HepG2 (cell line): ENCODE results near the gene ANKFY1. TPM values are rescaled to one million over a fixed set of nuclear protein-coding genes. Genes with fewer than 3 reads are reported as not detected.

ENCODE experiments used
- ATAC-seq: fragments of 200-7000 bp; cut with Tn5 transposase; 3 replicates; pipeline ENCODE4 v1.9.1; 2020; ENCODE audit warnings: mild to moderate bottlenecking, moderate library complexity
- BruUV-seq: library from RNA; stranded (reverse); fragments of 400-500 nt; replicated peaks from 2 replicates; lab custom pipeline; 2021; lab: Mats Ljungman, UMichigan
- CTCF ChIA-PET: fragments of 300-600 bp; formaldehyde crosslinking; extraction: SDS; loops from one replicate; lab custom pipeline; 2021; ENCODE audit warnings: low total read pairs, inconsistent platforms, low intra/inter-chr PET ratio; lab: Yijun Ruan, JAX
- POLR2A ChIA-PET: fragments of 350-600 bp; sonication (Branson Sonifier 250); formaldehyde crosslinking; loops from one replicate; lab custom pipeline; 2020; ENCODE audit warnings: antibody characterized with exemption, inconsistent platforms; lab: Yijun Ruan, JAX
- DNase-seq: peaks from one replicate; pipeline ENCODE4 v3.0.0-alpha.2; 2015; ENCODE audit warnings: low spot score
- FAIRE-seq: peaks from 3 replicates; lab custom pipeline; 2011; peaks lifted over from hg19 to GRCh38; lab: Jason Lieb, UNC
- H2AFZ ChIP-seq: one replicate; pipeline ENCODE4 v1.6.1; 2011; ENCODE audit warnings: low read length, inconsistent platforms
- H3K27ac ChIP-seq: fragments of 300-600 bp; 3 replicates; pipeline ENCODE4 v1.8.0; 2011; ENCODE audit warnings: mixed run types, mild to moderate bottlenecking, mixed read lengths, low read length, inconsistent platforms; ENCODE audit not compliant: insufficient read depth; ENCODE audit errors: extremely low read length
- H3K27me3 ChIP-seq, 2 experiments: fragments of 200-600 bp in 1 of 2; 2 replicates in 1 of 2; 3 replicates in 1 of 2; pipeline versions ENCODE4 v1.6.0 to v1.8.0; 2011; ENCODE audit warnings: low read length in 2 of 2, mild to moderate bottlenecking in 2 of 2, moderate library complexity in 2 of 2, inconsistent platforms in 1 of 2; ENCODE audit not compliant: insufficient read depth in 2 of 2, control insufficient read depth in 1 of 2
- H3K36me3 ChIP-seq, 2 experiments: fragments of 200-600 bp in 1 of 2; replicated peaks in 1 of 2; 2 replicates in 1 of 2; 3 replicates in 1 of 2; pipeline versions ENCODE4 v1.5.1 to v1.8.0; 2011; ENCODE audit warnings: low read length in 2 of 2, inconsistent platforms in 1 of 2; ENCODE audit not compliant: insufficient read depth in 2 of 2, control insufficient read depth in 1 of 2
- H3K4me1 ChIP-seq: 2 replicates; pipeline ENCODE4 v1.5.1; 2012; ENCODE audit warnings: low read length, inconsistent platforms; ENCODE audit not compliant: insufficient read depth
- H3K4me2 ChIP-seq: 2 replicates; pipeline ENCODE4 v1.6.0; 2011; ENCODE audit warnings: low read depth, low read length, inconsistent platforms
- H3K4me3 ChIP-seq, 3 experiments: fragments of 200-600 bp in 1 of 3; sonication (generic), shearing (Covaris generic) in 1 of 3; replicated peaks in 1 of 3; 2 replicates each; pipeline ENCODE4 v1.5.1; 2011 to 2016; ENCODE audit warnings: low read length in 3 of 3, inconsistent platforms in 2 of 3, low read depth in 2 of 3, mild to moderate bottlenecking in 2 of 3, control low read depth in 1 of 3, mixed read lengths in 1 of 3; ENCODE audit not compliant: insufficient read depth in 1 of 3
- H3K79me2 ChIP-seq: one replicate; pipeline ENCODE4 v1.6.1; 2011; ENCODE audit warnings: low read length, inconsistent platforms; ENCODE audit not compliant: insufficient read depth
- H3K9ac ChIP-seq: 2 replicates; pipeline ENCODE4 v1.6.0; 2011; ENCODE audit warnings: mild to moderate bottlenecking, low read depth, low read length, inconsistent platforms; ENCODE audit not compliant: insufficient read depth
- H3K9me3 ChIP-seq: 2 replicates; pipeline ENCODE4 v1.5.1; 2012; ENCODE audit warnings: mild to moderate bottlenecking, low read length
- H4K20me1 ChIP-seq: 2 replicates; pipeline ENCODE4 v1.6.0; 2011; ENCODE audit warnings: inconsistent platforms, mild to moderate bottlenecking, low read length, moderate library complexity; ENCODE audit not compliant: insufficient read depth
- ATAD3A ChIP-seq: sonication (generic); formaldehyde crosslinking; IDR thresholded peaks from 2 replicates; pipeline ENCODE4 v1.4.0; 2020; ENCODE audit warnings: missing genetic modification reagents
- CERS6 ChIP-seq: sonication (generic); formaldehyde crosslinking; IDR thresholded peaks from 2 replicates; pipeline ENCODE4 v1.5.0; 2020; ENCODE audit warnings: missing genetic modification reagents
- FUBP1 ChIP-seq: sonication (generic); formaldehyde crosslinking; IDR thresholded peaks from 2 replicates; pipeline ENCODE4 v1.5.1; 2020; ENCODE audit warnings: missing genetic modification reagents, mild to moderate bottlenecking, borderline replicate concordance
- MAX ChIP-seq: IDR thresholded peaks from 2 replicates; pipeline ENCODE4 v1.6.1; 2012; ENCODE audit warnings: inconsistent platforms
- MTA1 ChIP-seq: sonication (generic); formaldehyde crosslinking; IDR thresholded peaks from 2 replicates; pipeline ENCODE4 v1.4.0; 2020; ENCODE audit warnings: missing genetic modification reagents, mild to moderate bottlenecking, borderline replicate concordance
- PRMT3 ChIP-seq: sonication (generic); formaldehyde crosslinking; IDR thresholded peaks from 2 replicates; pipeline ENCODE4 v1.8.1; 2022; ENCODE audit warnings: low read depth, mild to moderate bottlenecking, moderate library complexity, missing genetic modification reagents, borderline replicate concordance
- RBM39 ChIP-seq: fragments of 200-400 bp; formaldehyde crosslinking; IDR thresholded peaks from one replicate; pipeline ENCODE4 v1.6.1; 2018; ENCODE audit warnings: antibody characterized with exemption, mild to moderate bottlenecking, low read depth, low read length; ENCODE audit not compliant: poor library complexity, severe bottlenecking
- RXRB ChIP-seq: IDR thresholded peaks from 2 replicates; pipeline ENCODE4 v1.6.1; 2016; ENCODE audit warnings: borderline replicate concordance, missing genetic modification reagents, missing compliant biosample characterization
- TRIM24 ChIP-seq: sonication (generic); formaldehyde crosslinking; IDR thresholded peaks from 2 replicates; pipeline ENCODE4 v1.8.0; 2022; ENCODE audit warnings: mild to moderate bottlenecking, missing genetic modification reagents
- ZBTB39 ChIP-seq: sonication (generic); formaldehyde crosslinking; IDR thresholded peaks from 2 replicates; pipeline ENCODE4 v1.5.0; 2020; ENCODE audit warnings: missing genetic modification reagents
- ZEB1 ChIP-seq: IDR thresholded peaks from 2 replicates; pipeline ENCODE4 v1.6.1; 2012; ENCODE audit warnings: mild to moderate bottlenecking, low read depth, inconsistent platforms; ENCODE audit not compliant: insufficient replicate concordance
- ZNF513 ChIP-seq: sonication (generic); formaldehyde crosslinking; conservative IDR thresholded peaks from 2 replicates; pipeline ENCODE4 v1.5.0; 2020; ENCODE audit warnings: missing genetic modification reagents
- ZNF7 ChIP-seq: IDR thresholded peaks from 2 replicates; pipeline ENCODE4 v1.6.1; 2016; ENCODE audit warnings: missing biosample characterization, missing genetic modification reagents
- ZNF891 ChIP-seq: sonication (generic); formaldehyde crosslinking; IDR thresholded peaks from 2 replicates; pipeline ENCODE4 v1.5.0; 2020; ENCODE audit warnings: mild to moderate bottlenecking, missing genetic modification reagents
- ZXDC ChIP-seq: sonication (generic); formaldehyde crosslinking; IDR thresholded peaks from 2 replicates; pipeline ENCODE4 v1.5.0; 2020; ENCODE audit warnings: mild to moderate bottlenecking, missing genetic modification reagents
- WGBS: methylation state at CpG from one replicate; pipeline ENCODE4 v1.1.6; 2017; ENCODE audit warnings: low lambda C conversion rate; 5-methylcytosine and 5-hydroxymethylcytosine counted together
- in situ Hi-C: cut with HindIII; loops from 2 replicates; pipeline ENCODE4 v1.10.0; 2017; ENCODE audit warnings: low pct_unique_long_range_greater_than_20kb; ENCODE audit not compliant: extremely low pct_ligation_motif_present
- intact Hi-C: fragments of 100-400 bp; cut with micrococcal nuclease; formaldehyde crosslinking; loops from one replicate; pipeline ENCODE4 v1.10.0; 2022; ENCODE audit not compliant: unreplicated experiment
- polyA plus RNA-seq, 8 experiments: library from polyadenylated mRNA; depleted of rRNA in 3 of 8; stranded (reverse) in 7 of 8; unstranded in 1 of 8; fragments of >200 nt; fragmentation: Illumina TruSeq in 4 of 8; extraction: Trizol in 4 of 8; gene quantifications; 2 replicates each; pipeline versions ENCODE4 v1.2.1 to v1.2.3, GENCODE V29; 2011 to 2016; ENCODE audit warnings: low read depth in 4 of 8, missing spikeins in 1 of 8, mixed read lengths in 1 of 8; ENCODE audit not compliant: insufficient read depth in 1 of 8
- total RNA-seq, 5 experiments: library from RNA; depleted of rRNA; stranded (reverse); fragments of >200 nt; fragmentation: Illumina TruSeq; extraction: Trizol; gene quantifications; 2 replicates each; pipeline ENCODE4 v1.2.3, GENCODE V29; 2016; ENCODE audit warnings: low read depth in 1 of 5

Gene ANKFY1
- total and polyA plus RNA-seq, 2 of the 13 experiments (the other 11 are each of a cell fraction or from before 2014, with no cell fraction given): 11.9 to 16.8 TPM

GRCh38 chr17:4135489-4135888 is 128.3 kb downstream of the ANKFY1 start:
- BruUV-seq: no TSS peak
- no peak overlapping the region for H3K4me2 ChIP-seq
- peaks cover 16% of the 10 kb centered on the region for H3K4me1 ChIP-seq
- peaks cover 28% of the 10 kb centered on the region for H3K79me2 ChIP-seq
- in situ Hi-C loops: no loop called here
- FAIRE-seq (no peak), ATAC-seq (no peak), DNase-seq (no peak)
- H3K9ac ChIP-seq: no peak overlapping the region
- H3K4me3 ChIP-seq: no peak overlapping the region
- no peaks in the 10 kb centered on the region for H3K9me3 ChIP-seq
- no peaks in the 10 kb centered on the region for H4K20me1 ChIP-seq
- ChIA-PET POLR2A (interaction anchor here (1.3 kb wide), 1 partner anchor 8 kb away, joined by 5 read pairs; the partner anchor contains the start of genes CYB5D2 and ZZEF1), CTCF (no interaction called here)
- WGBS: 98% methylated on average over 3 of the region's 3 CpGs
- H2AFZ ChIP-seq: no peak overlapping the region
- H3K36me3 ChIP-seq: peaks cover 1 to 11% of the 10 kb centered on the region in 2 experiments; a peak in 4 of 5 replicates
- intact Hi-C loops: no loop called here
- H3K27me3 ChIP-seq: no peaks in the 10 kb centered on the region
- H3K27ac ChIP-seq: no peak overlapping the region
- TF ChIP-seq RBM39 (no peak), TRIM24 (no peak), ZBTB39 (CRISPR knock-in tag) (no peak), ZNF513 (no peak), MTA1 (CRISPR knock-in tag) (no peak), ZEB1 (no peak), ATAD3A (CRISPR knock-in tag) (no peak), ZXDC (CRISPR knock-in tag) (no peak), FUBP1 (CRISPR knock-in tag) (no peak), ZNF7 (no peak), RXRB (CRISPR knock-in tag) (no peak), CERS6 (CRISPR knock-in tag) (no peak), ZNF891 (CRISPR knock-in tag) (no peak), MAX (no peak), PRMT3 (CRISPR knock-in tag) (no peak)
